Mesenchymal stem cell (in vitro differentiated cells and primary cell): ENCODE measurements around the gene EGFL8.

Experiments
- DNase-seq: peaks from one replicate; pipeline ENCODE4 v3.0.0-alpha.2; 2013
- H2AFZ ChIP-seq: one replicate; pipeline ENCODE4 v1.6.1; 2013; ENCODE audit warnings: low read depth, mild to moderate bottlenecking, control low read depth, inconsistent platforms, low read length, moderate library complexity
- H2AK5ac ChIP-seq: 2 replicates; pipeline ENCODE4 v1.6.1; 2013; ENCODE audit warnings: low read length, moderate library complexity, mild to moderate bottlenecking, inconsistent platforms; ENCODE audit not compliant: severe bottlenecking
- H2BK120ac ChIP-seq: one replicate; pipeline ENCODE4 v1.6.1; 2013; ENCODE audit warnings: low read depth, mild to moderate bottlenecking, inconsistent platforms, low read length, moderate library complexity
- H2BK12ac ChIP-seq, 2 experiments: one replicate each; pipeline ENCODE4 v1.6.1; 2013; ENCODE audit warnings: inconsistent platforms in 2 of 2, low read length in 2 of 2, mild to moderate bottlenecking in 2 of 2, moderate library complexity in 2 of 2, control low read depth in 1 of 2
- H2BK15ac ChIP-seq: one replicate; pipeline ENCODE4 v1.6.1; 2013; ENCODE audit warnings: mild to moderate bottlenecking, low read depth, inconsistent platforms; ENCODE audit not compliant: poor library complexity, severe bottlenecking
- H2BK5ac ChIP-seq: 2 replicates; pipeline ENCODE4 v1.6.1; 2013; ENCODE audit warnings: low read depth, mild to moderate bottlenecking, low read length, control low read depth, inconsistent platforms; ENCODE audit not compliant: poor library complexity, severe bottlenecking
- H3K14ac ChIP-seq, 2 experiments: one replicate each; pipeline ENCODE4 v1.6.1; 2013; ENCODE audit warnings: inconsistent platforms in 2 of 2, low read length in 2 of 2, control low read depth in 1 of 2, mild to moderate bottlenecking in 1 of 2, moderate library complexity in 1 of 2
- H3K18ac ChIP-seq, 2 experiments: one replicate each; pipeline ENCODE4 v1.6.1; 2013; ENCODE audit warnings: inconsistent platforms in 2 of 2, low read length in 2 of 2, control low read depth in 1 of 2, low read depth in 1 of 2, mild to moderate bottlenecking in 1 of 2
- H3K23ac ChIP-seq, 2 experiments: one replicate each; pipeline ENCODE4 v1.6.1; 2013; ENCODE audit warnings: inconsistent platforms in 2 of 2, low read length in 2 of 2, mild to moderate bottlenecking in 2 of 2, moderate library complexity in 2 of 2, control low read depth in 1 of 2
- H3K27ac ChIP-seq: 2 replicates; pipeline ENCODE4 v1.5.1; 2013; ENCODE audit warnings: mild to moderate bottlenecking, moderate library complexity, low read length, control low read depth, inconsistent platforms; ENCODE audit not compliant: poor library complexity, severe bottlenecking
- H3K27me3 ChIP-seq, 2 experiments: 2 replicates each; pipeline versions ENCODE4 v1.6.1 to v1.7.0; 2013; ENCODE audit warnings: low read length in 2 of 2, mild to moderate bottlenecking in 2 of 2, moderate library complexity in 2 of 2, control low read depth in 1 of 2, inconsistent platforms in 1 of 2; ENCODE audit not compliant: control insufficient read depth in 1 of 2, insufficient read depth in 1 of 2
- H3K36me3 ChIP-seq, 2 experiments: 2 replicates each; pipeline versions ENCODE4 v1.6.1 to v1.7.0; 2013; ENCODE audit warnings: low read length in 2 of 2, control low read depth in 1 of 2, inconsistent platforms in 1 of 2, low read depth in 1 of 2, mild to moderate bottlenecking in 1 of 2; ENCODE audit not compliant: insufficient read depth in 2 of 2, control insufficient read depth in 1 of 2
- H3K4ac ChIP-seq, 2 experiments: one replicate each; pipeline ENCODE4 v1.6.1; 2013; ENCODE audit warnings: inconsistent platforms in 2 of 2, low read length in 2 of 2, mild to moderate bottlenecking in 2 of 2, moderate library complexity in 2 of 2, control low read depth in 1 of 2, low read depth in 1 of 2
- H3K4me1 ChIP-seq: 2 replicates; pipeline ENCODE4 v1.6.1; 2013; ENCODE audit warnings: low read depth, low read length, control low read depth; ENCODE audit not compliant: control insufficient read depth, insufficient read depth
- H3K4me2 ChIP-seq: 2 replicates; pipeline ENCODE4 v1.6.1; 2013; ENCODE audit warnings: low read length, mild to moderate bottlenecking, inconsistent platforms; ENCODE audit not compliant: poor library complexity, severe bottlenecking
- H3K4me3 ChIP-seq, 2 experiments: 2 replicates each; pipeline versions ENCODE4 v1.5.1 to v1.7.0; 2013; ENCODE audit warnings: low read length in 2 of 2, mild to moderate bottlenecking in 2 of 2, control low read depth in 1 of 2, low read depth in 1 of 2; ENCODE audit not compliant: insufficient read depth in 1 of 2
- H3K79me1 ChIP-seq: replicated peaks from 2 replicates; pipeline ENCODE4 v1.6.1; 2013; ENCODE audit warnings: mild to moderate bottlenecking, control low read depth, low read length, inconsistent platforms; ENCODE audit not compliant: poor library complexity, severe bottlenecking
- H3K9ac ChIP-seq: 2 replicates; pipeline ENCODE4 v1.7.0; 2013; ENCODE audit warnings: mild to moderate bottlenecking, low read length, moderate library complexity
- H3K9me3 ChIP-seq: 2 replicates; pipeline ENCODE4 v1.7.0; 2013; ENCODE audit warnings: mild to moderate bottlenecking, low read length; ENCODE audit not compliant: control insufficient read depth
- H4K8ac ChIP-seq: one replicate; pipeline ENCODE4 v1.6.1; 2013; ENCODE audit warnings: inconsistent platforms, mild to moderate bottlenecking, low read length, moderate library complexity
- H4K91ac ChIP-seq: one replicate; pipeline ENCODE4 v1.6.1; 2013; ENCODE audit warnings: mild to moderate bottlenecking, low read length, inconsistent platforms
- WGBS: methylation state at CpG from one replicate; pipeline ENCODE4 v1.1.7; 2013; ENCODE audit warnings: mixed read lengths; 5-methylcytosine and 5-hydroxymethylcytosine counted together

EGFL8 gene

DNA sequence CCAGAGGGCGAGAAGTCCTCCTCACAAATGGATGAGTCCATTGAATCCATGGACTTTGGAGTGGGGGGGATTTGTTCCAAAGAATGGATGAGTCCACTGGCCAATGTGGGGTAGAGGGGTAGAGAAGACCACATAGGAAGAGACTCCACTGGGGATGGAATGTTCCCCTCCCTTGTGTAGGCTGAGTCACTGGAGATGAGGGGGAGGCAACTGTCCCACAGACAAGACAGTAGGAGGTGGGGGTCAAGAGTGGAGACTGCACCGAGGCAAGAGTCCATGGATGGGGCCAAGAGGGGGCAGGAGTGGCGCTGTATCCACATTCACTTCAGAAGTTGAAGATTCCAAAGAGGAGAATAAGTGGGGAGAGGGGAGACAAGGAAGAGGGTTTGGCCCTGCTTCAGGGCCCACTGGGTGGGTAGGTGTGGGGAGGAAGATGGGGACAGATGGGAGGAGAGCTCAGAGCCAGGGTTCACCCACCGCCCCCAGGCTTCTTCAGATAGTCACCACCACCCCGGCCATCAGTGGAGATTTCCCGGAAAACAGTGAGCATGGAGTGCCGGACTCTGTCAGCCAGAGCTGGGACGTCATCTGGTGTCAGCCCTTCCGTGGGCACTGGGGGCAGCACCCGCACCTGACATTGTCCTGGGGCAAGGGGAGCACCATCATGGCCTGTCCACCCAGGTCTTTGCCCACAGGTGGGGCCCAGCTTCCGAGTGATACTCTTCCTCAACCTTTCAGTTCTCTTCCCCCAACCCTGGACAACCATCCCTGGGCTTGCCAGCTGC, 4.6 kb downstream of the EGFL8 start:
- no peak for DNase-seq
- no peak overlapping the region for H3K4me2 ChIP-seq
- no peak overlapping the region for H3K27ac ChIP-seq
- no peak overlapping the region for H2BK12ac ChIP-seq
- H2BK15ac ChIP-seq = no peak overlapping the region
- H3K9ac ChIP-seq = no peak overlapping the region
- no peak overlapping the region for H2AK5ac ChIP-seq
- H2BK5ac ChIP-seq = no peak overlapping the region
- no peak overlapping the region for H3K14ac ChIP-seq
- H3K4ac ChIP-seq = no peak overlapping the region
- peaks cover 22% of the 10 kb centered on the region for H3K79me1 ChIP-seq
- H2BK120ac ChIP-seq = no peak overlapping the region
- H3K18ac ChIP-seq = no peak overlapping the region
- no peaks in the 10 kb centered on the region for H3K27me3 ChIP-seq
- 94% methylated on average over 11 of the region's 11 CpGs for WGBS
- H2AFZ ChIP-seq = no peak overlapping the region
- H4K91ac ChIP-seq = no peak overlapping the region
- H3K4me3 ChIP-seq = no peak overlapping the region
- H3K36me3 ChIP-seq = peaks cover 61 to 64% of the 10 kb centered on the region in 2 experiments
- H3K23ac ChIP-seq = no peak overlapping the region
- H3K9me3 ChIP-seq = no peaks in the 10 kb centered on the region
- H4K8ac ChIP-seq = no peak overlapping the region
- H3K4me1 ChIP-seq = peaks cover 15% of the 10 kb centered on the region

DNA sequence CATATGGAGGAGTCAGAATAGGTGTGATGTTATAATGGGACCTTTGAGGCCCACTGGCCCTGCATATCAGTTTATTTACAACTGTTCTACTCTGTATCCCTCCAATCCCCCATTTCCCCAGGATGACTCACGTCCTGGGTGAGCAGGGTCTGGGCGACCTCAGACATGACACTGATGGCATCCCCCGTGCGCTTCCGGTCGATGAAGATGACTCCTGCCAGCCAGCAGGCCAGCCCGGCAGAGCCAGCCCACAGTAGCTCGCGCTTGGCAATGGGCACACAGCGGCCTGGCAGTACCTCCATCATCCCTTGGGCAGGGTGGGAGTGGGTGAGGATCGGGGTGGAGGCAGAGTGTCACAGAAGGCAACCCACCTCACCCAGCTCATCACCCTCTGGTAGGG, 5.9 kb downstream of the EGFL8 start:
- Histone ChIP-seq H3K4me3 (no peak overlapping the region), H2AFZ (no peak overlapping the region), H3K36me3 (peaks cover 55 to 59% of the 10 kb centered on the region in 2 experiments), H3K14ac (no peak overlapping the region), H3K27ac (no peak overlapping the region), H2BK15ac (no peak overlapping the region), H3K79me1 (peaks cover 27% of the 10 kb centered on the region), H3K4me2 (no peak overlapping the region), H3K9ac (no peak overlapping the region), H4K8ac (no peak overlapping the region), H2BK120ac (no peak overlapping the region), H3K23ac (no peak overlapping the region), H3K4ac (no peak overlapping the region), H2AK5ac (no peak overlapping the region), H3K4me1 (peaks cover 21% of the 10 kb centered on the region), H2BK12ac (no peak overlapping the region), H3K27me3 (no peaks in the 10 kb centered on the region), H3K18ac (no peak overlapping the region), H2BK5ac (no peak overlapping the region), H4K91ac (no peak overlapping the region), H3K9me3 (no peaks in the 10 kb centered on the region)
- no peak for DNase-seq
- WGBS = 84% methylated on average over 8 of the region's 11 CpGs

DNA sequence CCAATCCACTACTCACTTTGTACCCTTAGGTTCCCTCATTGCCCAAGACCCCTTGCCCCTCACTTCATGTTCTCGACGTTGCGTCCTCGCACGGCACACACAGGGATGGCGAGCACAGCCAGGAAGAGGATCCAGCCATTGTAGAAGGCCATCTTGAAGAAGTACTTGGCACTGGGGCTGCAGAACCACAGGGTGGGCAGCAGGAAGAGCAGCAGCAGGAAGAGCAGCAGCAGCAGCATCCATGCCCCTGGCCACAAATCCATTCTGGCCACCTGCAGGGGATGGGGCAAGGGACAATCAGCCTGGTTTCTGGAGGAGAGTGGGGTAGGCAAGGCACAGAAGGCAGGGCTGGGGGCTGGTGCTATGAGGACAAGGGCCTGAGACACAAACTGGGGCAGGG, 6.8 kb downstream of the EGFL8 start:
- H3K4ac ChIP-seq = no peak overlapping the region
- no peak overlapping the region for H2BK120ac ChIP-seq
- no peak overlapping the region for H3K27ac ChIP-seq
- H3K4me2 ChIP-seq = no peak overlapping the region
- no peaks in the 10 kb centered on the region for H3K27me3 ChIP-seq
- no peak overlapping the region for H2AK5ac ChIP-seq
- peak overlapping the region in 1 of 2 experiments; percentile 17 for H2BK12ac ChIP-seq
- H4K8ac ChIP-seq = no peak overlapping the region
- no peak overlapping the region for H2AFZ ChIP-seq
- H3K23ac ChIP-seq = no peak overlapping the region
- peaks cover 21% of the 10 kb centered on the region for H3K4me1 ChIP-seq
- H3K36me3 ChIP-seq = peaks cover 52% of the 10 kb centered on the region in 2 experiments
- H3K4me3 ChIP-seq = no peak overlapping the region
- H4K91ac ChIP-seq = no peak overlapping the region
- no peaks in the 10 kb centered on the region for H3K9me3 ChIP-seq
- H2BK5ac ChIP-seq = no peak overlapping the region
- 99% methylated on average over 6 of the region's 6 CpGs for WGBS
- peaks cover 28% of the 10 kb centered on the region for H3K79me1 ChIP-seq
- no peak for DNase-seq
- H3K14ac ChIP-seq = peak overlapping the region in 1 of 2 experiments; percentile 37
- no peak overlapping the region for H2BK15ac ChIP-seq
- H3K18ac ChIP-seq = no peak overlapping the region
- no peak overlapping the region for H3K9ac ChIP-seq

DNA sequence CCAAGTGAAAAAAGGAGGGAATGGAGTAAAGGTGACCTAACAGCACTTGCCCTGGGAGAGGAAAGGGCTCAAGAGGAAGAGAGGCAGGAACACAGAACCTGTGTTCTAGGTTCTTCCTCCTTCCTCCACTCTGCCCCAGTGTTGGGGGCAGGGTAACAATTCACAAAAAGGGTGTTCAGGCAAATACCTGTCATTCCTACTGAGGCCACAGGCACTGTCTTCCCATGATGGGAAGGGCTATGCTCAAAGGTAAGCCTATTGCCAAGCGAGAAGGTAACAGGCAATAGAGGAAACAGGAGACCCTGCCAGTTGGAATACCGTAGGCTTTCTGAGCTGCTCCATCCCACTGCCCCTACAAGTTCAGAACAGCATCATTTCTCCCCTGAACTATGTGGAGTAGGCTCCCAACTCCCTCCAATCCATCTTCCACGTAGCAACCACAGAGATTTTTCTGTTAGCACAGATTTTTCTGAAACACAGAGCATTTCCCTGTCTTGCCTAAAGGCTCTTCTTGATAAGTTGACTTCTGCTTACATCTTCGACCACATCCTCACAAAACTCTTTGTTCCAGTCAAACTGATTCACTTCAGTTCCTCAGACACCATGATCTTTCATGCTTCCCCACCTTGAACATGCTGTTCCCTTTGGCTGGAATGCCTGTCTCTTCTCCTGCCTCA, 8.8 kb downstream of the EGFL8 start:
- Histone ChIP-seq H4K91ac (no peak overlapping the region), H2BK12ac (peak overlapping the region in 1 of 2 experiments; percentile 25), H2BK5ac (no peak overlapping the region), H3K9me3 (no peaks in the 10 kb centered on the region), H2BK120ac (no peak overlapping the region), H3K36me3 (peaks cover 32% of the 10 kb centered on the region in 2 experiments), H3K79me1 (peaks cover 30% of the 10 kb centered on the region), H2BK15ac (peak overlapping the region; percentile 2), H3K4ac (no peak overlapping the region), H4K8ac (no peak overlapping the region), H3K23ac (no peak overlapping the region), H2AK5ac (no peak overlapping the region), H3K27ac (no peak overlapping the region), H3K18ac (no peak overlapping the region), H3K14ac (no peak overlapping the region), H3K4me3 (no peak overlapping the region), H3K9ac (no peak overlapping the region), H2AFZ (no peak overlapping the region), H3K4me2 (no peak overlapping the region), H3K27me3 (no peaks in the 10 kb centered on the region), H3K4me1 (peaks cover 23% of the 10 kb centered on the region)
- WGBS = 91% methylated on average over 4 of the region's 4 CpGs
- DNase-seq = no peak
